Keratinocyte (primary cell): Measurements from ENCODE around the gene GPR137B.

ENCODE experiments used
- CTCF ChIP-seq, 3 experiments: IDR thresholded peaks in 1 of 3; conservative IDR thresholded peaks in 1 of 3; optimal IDR thresholded peaks in 1 of 3; 2 replicates in 2 of 3; 3 replicates in 1 of 3; pipeline versions ENCODE3 to v1.5.1; 2011; ENCODE audit warnings: low read length in 3 of 3, mild to moderate bottlenecking in 3 of 3, moderate library complexity in 2 of 3, control low read depth in 1 of 3, inconsistent platforms in 1 of 3; ENCODE audit not compliant: insufficient read depth in 2 of 3; ENCODE audit errors: extremely low read depth in 1 of 3
- EZH2 ChIP-seq: IDR thresholded peaks from one replicate; pipeline ENCODE4 v1.6.1; 2012; ENCODE audit warnings: inconsistent platforms, mild to moderate bottlenecking, low read length, moderate library complexity

DNA sequence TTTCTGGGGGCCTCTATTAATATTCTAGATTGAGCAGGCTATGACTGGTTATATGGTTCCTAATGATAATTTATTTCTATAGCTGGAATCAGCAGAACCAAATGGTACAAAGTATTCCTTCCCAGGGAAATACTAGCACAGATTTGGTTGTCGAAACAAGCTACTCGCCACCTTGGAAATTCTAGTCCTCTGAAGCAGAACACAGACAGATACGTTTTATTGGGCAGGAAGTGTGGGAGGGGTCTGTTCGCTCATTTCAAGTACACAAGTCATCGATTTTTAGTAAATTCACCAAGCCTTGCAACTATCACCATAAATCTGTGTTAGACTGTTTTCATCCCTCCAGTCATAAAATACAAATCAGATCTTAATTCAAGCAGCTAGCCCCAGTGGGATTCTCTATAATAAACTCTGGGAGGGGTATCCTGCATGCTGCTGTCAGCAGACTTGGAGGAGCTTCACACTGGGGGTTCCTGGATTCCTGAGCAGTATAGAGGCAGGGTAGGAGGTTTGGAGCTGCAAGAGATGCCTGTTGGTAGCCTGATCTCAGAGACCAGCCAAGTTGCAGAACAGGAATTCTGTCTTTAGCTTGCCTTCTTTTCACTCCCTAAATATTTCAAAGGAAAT is 9.8 kb upstream of the GPR137B start:
- TF ChIP-seq CTCF (optimal IDR thresholded peaks at IDR 0.05 in 1 of 3, IDR thresholded peaks at IDR 0.05 in 1 of 3, conservative IDR thresholded peaks at IDR 0.05 in 1 of 3; ENCODE audit: extremely low read depth in 1 of 3, insufficient read depth in 2 of 3, low read length in 3 of 3) (no peak), EZH2 (no peak)
